ENCODE data around the gene ADAMTSL3. TPM values are rescaled to one million over a fixed set of nuclear protein-coding genes. Genes with fewer than 3 reads are reported as not detected.

Gene ADAMTSL3
- total and polyA plus RNA-seq, 2 of the 4 experiments (the other 2 are of a cell fraction): under 0.01 to 0.02 TPM

GRCh38 chr15:83898361-83898760 lies 244.4 kb downstream of the ADAMTSL3 start:
- Histone ChIP-seq H2AK9ac (replicated peaks; ENCODE audit: low read depth, low read length, poor library complexity) (no peak overlapping the region), H3K14ac (replicated peaks; ENCODE audit: low read depth, low read length) (no peak overlapping the region), H3K27me3 (ENCODE audit: control insufficient read depth, insufficient read depth, low read length) (peaks cover 3% of the 10 kb centered on the region; the same call in 1 of the 2 replicates), H2AK5ac (ENCODE audit: low read depth, low read length) (no peak overlapping the region), H3K18ac (ENCODE audit: low read depth, low read length) (no peak overlapping the region), H2BK20ac (ENCODE audit: low read depth, low read length) (no peak overlapping the region), H3K9ac (ENCODE audit: low read depth, low read length) (no peak overlapping the region), H4K5ac (ENCODE audit: low read depth, low read length) (no peak overlapping the region), H4K8ac (ENCODE audit: low read depth in 2 of 2, low read length in 2 of 2) (no peak overlapping the region), H2BK15ac (ENCODE audit: low read depth, low read length) (no peak overlapping the region), H2BK120ac (ENCODE audit: low read depth, low read length) (no peak overlapping the region), H3K9me3 (ENCODE audit: control insufficient read depth, insufficient read depth, low read length) (no peaks in the 10 kb centered on the region), H3K79me1 (ENCODE audit: low read depth in 1 of 2, low read length in 2 of 2) (no peaks in the 10 kb centered on the region), H3K4me1 (ENCODE audit: control insufficient read depth, insufficient read depth, low read length) (no peaks in the 10 kb centered on the region), H3K9me1 (ENCODE audit: insufficient read depth, low read length) (no peaks in the 10 kb centered on the region), H4K20me1 (ENCODE audit: insufficient read depth, low read length) (no peaks in the 10 kb centered on the region), H3K4me2 (ENCODE audit: low read depth, low read length) (no peak overlapping the region), H3K27ac (ENCODE audit: insufficient read depth, low read length) (no peak overlapping the region), H3K4ac (ENCODE audit: low read depth, low read length) (no peak overlapping the region), H3K36me3 (ENCODE audit: control insufficient read depth, insufficient read depth, low read length) (no peaks in the 10 kb centered on the region), H3K23ac (ENCODE audit: low read depth, low read length) (no peak overlapping the region), H3K56ac (ENCODE audit: extremely low read depth, insufficient read depth, low read length) (no peak overlapping the region), H4K91ac (ENCODE audit: insufficient read depth, low read depth, low read length) (no peak overlapping the region), H2BK5ac (ENCODE audit: low read depth, low read length, poor library complexity, severe bottlenecking) (no peak overlapping the region), H2AFZ (replicated peaks; ENCODE audit: low read length, poor library complexity) (no peak overlapping the region), H3K4me3 (ENCODE audit: insufficient read depth, low read depth, low read length) (no peak overlapping the region)
- no peak for TF ChIP-seq MAFK (IDR thresholded peaks at IDR 0.05; ENCODE audit: low read depth, low read length)
- TF ChIP-seq CTCF (conservative IDR thresholded peaks at IDR 0.05; ENCODE audit: low read depth, low read length): no peak
- TF ChIP-seq RFX5 (IDR thresholded peaks at IDR 0.05; ENCODE audit: low read depth, low read length): no peak
- no peak for TF ChIP-seq BHLHE40 (IDR thresholded peaks at IDR 0.05; ENCODE audit: low read depth, low read length)
- TF ChIP-seq RAD21 (IDR thresholded peaks at IDR 0.05; ENCODE audit: low read length): no peak
- TF ChIP-seq CEBPB (IDR thresholded peaks at IDR 0.05; ENCODE audit: low read depth, low read length): no peak
- no CpG with 5 or more reads among the region's 2 CpGs for WGBS, 2 experiments (ENCODE audit: extremely low coverage in 2 of 2, insufficient read length in 1 of 2)
- ChIA-PET POLR2A (ENCODE audit: unreplicated experiment) (no interaction called here), CTCF (no interaction called here)
- intact Hi-C loops (cut with micrococcal nuclease) (no loop called here), dilution Hi-C loops (cut with HindIII; ENCODE audit: low sequenced_read_pairs, unreplicated experiment) (no loop called here), in situ Hi-C loops (cut with MboI; ENCODE audit: low sequenced_read_pairs) (no loop called here)
- ATAC-seq (ENCODE audit: low read depth): no peak
- DNase-seq: no peak
- no TSS peak for BruUV-seq (replicated peaks)
